A549 (cell line): ENCODE data around the gene ARVCF.

Experiments used
- FOSL2 ChIP-seq, 2 experiments: fragments of 450-650 bp in 1 of 2; fragments of >200 bp in 1 of 2; sonication (Bioruptor Twin) in 1 of 2; formaldehyde crosslinking; IDR thresholded peaks; 2 replicates each; pipeline versions ENCODE4 v1.5.0 to v1.6.1; 2016 to 2020; ENCODE audit warnings: mild to moderate bottlenecking in 1 of 2, moderate library complexity in 1 of 2
- RFX5 ChIP-seq: fragments of 450-650 bp; IDR thresholded peaks from 2 replicates; pipeline ENCODE4 v1.7.1; 2014; ENCODE audit warnings: antibody characterized with exemption, mild to moderate bottlenecking, moderate library complexity
- TFCP2L1 ChIP-seq: fragments of 250-450 bp; sonication (Bioruptor Pico); IDR thresholded peaks from 2 replicates; pipeline ENCODE4 v1.5.0; 2021; ENCODE audit warnings: mild to moderate bottlenecking
- TF ChIP-seq, protein P1 (sequence below): fragments of >200 bp; sonication (Bioruptor Twin); formaldehyde crosslinking; IDR thresholded peaks from 3 replicates; pipeline ENCODE4 v1.5.1; 2016

DNA sequence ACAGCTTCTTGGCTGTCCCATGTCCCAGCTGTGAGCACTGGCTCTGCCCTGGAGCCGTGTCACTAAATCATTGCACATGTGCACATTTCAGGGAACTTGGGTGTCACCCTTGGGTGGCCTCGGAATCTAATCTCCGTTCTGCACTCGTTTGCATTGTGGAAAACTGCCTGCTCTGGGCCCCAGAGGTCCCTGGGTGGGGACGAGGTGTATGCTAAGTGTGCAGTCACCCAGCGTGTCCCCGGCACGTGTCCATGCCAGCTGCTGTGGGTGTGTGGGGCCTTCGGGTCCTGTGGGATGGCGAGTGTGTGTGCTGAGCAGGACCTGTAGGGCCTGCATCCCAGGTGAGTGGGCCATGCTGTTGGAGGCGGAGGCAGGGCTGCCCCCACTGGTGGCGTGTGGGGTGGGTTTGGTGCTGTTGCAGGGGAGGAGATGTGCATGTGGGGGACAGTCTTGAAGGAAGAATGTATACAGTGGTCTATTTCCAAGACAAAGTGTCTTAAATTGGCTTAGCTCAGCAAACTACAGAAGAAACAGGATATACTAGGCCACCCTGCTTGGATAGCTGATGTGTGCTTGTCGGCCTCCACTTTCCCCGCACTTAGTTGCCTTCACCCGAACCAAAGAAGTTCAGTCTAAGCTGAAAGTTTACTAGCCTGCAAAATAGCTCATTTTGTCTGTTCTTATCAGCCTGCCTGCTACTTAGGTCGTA, 18.9 kb upstream of the ARVCF start:
- TF ChIP-seq, protein P1, sequence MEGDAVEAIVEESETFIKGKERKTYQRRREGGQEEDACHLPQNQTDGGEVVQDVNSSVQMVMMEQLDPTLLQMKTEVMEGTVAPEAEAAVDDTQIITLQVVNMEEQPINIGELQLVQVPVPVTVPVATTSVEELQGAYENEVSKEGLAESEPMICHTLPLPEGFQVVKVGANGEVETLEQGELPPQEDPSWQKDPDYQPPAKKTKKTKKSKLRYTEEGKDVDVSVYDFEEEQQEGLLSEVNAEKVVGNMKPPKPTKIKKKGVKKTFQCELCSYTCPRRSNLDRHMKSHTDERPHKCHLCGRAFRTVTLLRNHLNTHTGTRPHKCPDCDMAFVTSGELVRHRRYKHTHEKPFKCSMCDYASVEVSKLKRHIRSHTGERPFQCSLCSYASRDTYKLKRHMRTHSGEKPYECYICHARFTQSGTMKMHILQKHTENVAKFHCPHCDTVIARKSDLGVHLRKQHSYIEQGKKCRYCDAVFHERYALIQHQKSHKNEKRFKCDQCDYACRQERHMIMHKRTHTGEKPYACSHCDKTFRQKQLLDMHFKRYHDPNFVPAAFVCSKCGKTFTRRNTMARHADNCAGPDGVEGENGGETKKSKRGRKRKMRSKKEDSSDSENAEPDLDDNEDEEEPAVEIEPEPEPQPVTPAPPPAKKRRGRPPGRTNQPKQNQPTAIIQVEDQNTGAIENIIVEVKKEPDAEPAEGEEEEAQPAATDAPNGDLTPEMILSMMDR: no peak
- TF ChIP-seq FOSL2 (IDR thresholded peaks at IDR 0.05): no peak
- no peak for TF ChIP-seq FOSL2 (CRISPR knock-in tag; IDR thresholded peaks at IDR 0.05)
- no peak for TF ChIP-seq TFCP2L1
- no peak for TF ChIP-seq RFX5
